ENCODE results near the gene PLA2G10. TPM values are rescaled to one million over a fixed set of nuclear protein-coding genes. Genes with fewer than 3 reads are reported as not detected.

The PLA2G10 gene
- total and polyA plus RNA-seq, 2 of the 13 experiments (the other 11 are each of a cell fraction or from before 2014, with no cell fraction given) = not detected

- peak; percentile 88; the same call in 1 of the 2 replicates for TF ChIP-seq ZNF839 (CRISPR knock-in tag; IDR thresholded peaks at IDR 0.05; ENCODE audit: borderline replicate concordance)
- peak; percentile 94 for TF ChIP-seq ZNF761 (CRISPR knock-in tag; conservative IDR thresholded peaks at IDR 0.05)
- TF ChIP-seq FOXP4 (CRISPR knock-in tag; IDR thresholded peaks at IDR 0.05) = peak; percentile 60; the same call in 1 of the 2 replicates
- TF ChIP-seq MNT (IDR thresholded peaks at IDR 0.05) = peak; percentile 80
- 0 out of 2 replicates have a peak, but pooled peaks have one; percentile 57 for TF ChIP-seq ZIK1 (CRISPR knock-in tag; IDR thresholded peaks at IDR 0.05; ENCODE audit: borderline replicate concordance, low read depth)
- TF ChIP-seq KLF9 (CRISPR knock-in tag; IDR thresholded peaks at IDR 0.05; ENCODE audit: low read depth) = 0 out of 2 replicates have a peak, but pooled peaks have one; percentile 74
- peak; percentile 89 for TF ChIP-seq ELF4 (CRISPR knock-in tag; IDR thresholded peaks at IDR 0.05; ENCODE audit: borderline replicate concordance)
- TF ChIP-seq ZNF326 (CRISPR knock-in tag; IDR thresholded peaks at IDR 0.05; ENCODE audit: borderline replicate concordance) = no peak
- TF ChIP-seq AHDC1 (CRISPR knock-in tag; IDR thresholded peaks at IDR 0.05; ENCODE audit: borderline replicate concordance) = peak; percentile 23; the same call in 1 of the 2 replicates
- peak; percentile 59; the same call in 1 of the 2 replicates for TF ChIP-seq SALL2 (CRISPR knock-in tag; IDR thresholded peaks at IDR 0.05)
- peak; percentile 95; the same call in 1 of the 2 replicates for TF ChIP-seq ZNF558 (CRISPR knock-in tag; IDR thresholded peaks at IDR 0.05; ENCODE audit: borderline replicate concordance)
- peak; percentile 80; the same call in 1 of the 2 replicates for TF ChIP-seq ZFYVE20 (CRISPR knock-in tag; IDR thresholded peaks at IDR 0.05; ENCODE audit: borderline replicate concordance, low read depth)
- 0 out of 2 replicates have a peak, but pooled peaks have one; percentile 46 for TF ChIP-seq TERF1 (CRISPR knock-in tag; IDR thresholded peaks at IDR 0.05)
- peak; percentile 93 for TF ChIP-seq MXD1 (CRISPR knock-in tag; IDR thresholded peaks at IDR 0.05)
- TF ChIP-seq ELF1 (CRISPR knock-in tag; IDR thresholded peaks at IDR 0.05) = peak; percentile 97
- TF ChIP-seq ZNF333 (CRISPR knock-in tag; IDR thresholded peaks at IDR 0.05; ENCODE audit: borderline replicate concordance) = 0 out of 2 replicates have a peak, but pooled peaks have one; percentile 42
These were observed 64.0 kb downstream of the PLA2G10 start, which contains the start of gene PARN (continued) for GRCh38 chr16:14629919-14630619.

Data from HepG2 (cell line).